Bronchial epithelial cell (primary cell): ENCODE measurements around the gene TICAM2. TPM values are rescaled to one million over a fixed set of nuclear protein-coding genes. Genes with fewer than 3 reads are reported as not detected.
A peak's percentile ranks its signal among the peaks of the same experiment; 100 is the strongest.

Experiments
- DNase-seq: peaks from one replicate; pipeline ENCODE4 v3.0.0-alpha.2; 2010; ENCODE audit warnings: low read depth
- FAIRE-seq: peaks from 2 replicates; lab custom pipeline; 2011; peaks lifted over from hg19 to GRCh38; lab: Jason Lieb, UNC
- H3K27me3 ChIP-seq: 2 replicates; pipeline ENCODE4 v1.5.1; 2011; ENCODE audit warnings: low read length; ENCODE audit not compliant: control insufficient read depth, insufficient read depth
- H3K36me3 ChIP-seq: 2 replicates; pipeline ENCODE4 v1.5.1; 2011; ENCODE audit warnings: low read length; ENCODE audit not compliant: control insufficient read depth, insufficient read depth
- H3K4me3 ChIP-seq: 2 replicates; pipeline ENCODE4 v1.5.1; 2011; ENCODE audit warnings: mild to moderate bottlenecking, low read depth, low read length, control low read depth
- CTCF ChIP-seq: IDR thresholded peaks from 2 replicates; pipeline ENCODE4 v1.5.1; 2011; ENCODE audit warnings: mild to moderate bottlenecking, moderate library complexity, low read length, control low read depth, inconsistent platforms; ENCODE audit not compliant: insufficient read depth, severe bottlenecking
- total RNA-seq: library from RNA; depleted of rRNA; stranded (reverse); fragments of >200 nt; gene quantifications from 2 replicates; pipeline ENCODE4 v1.2.1, GENCODE V29; 2014

Gene TICAM2
- total RNA-seq, 1 donor from 2014 or later, result 0.26 TPM

GRCh38 chr5:115640274-115640673 is 38.0 kb upstream of the TICAM2 start:
- no peak for FAIRE-seq
- no peak for DNase-seq

GRCh38 chr5:115639377-115639776 is 37.1 kb upstream of the TICAM2 start:
- H3K27me3 ChIP-seq, result no peaks in the 10 kb centered on the region
- DNase-seq (no peak), FAIRE-seq (no peak)
- H3K36me3 ChIP-seq, result no peaks in the 10 kb centered on the region
- no peak for TF ChIP-seq CTCF
- H3K4me3 ChIP-seq, result no peak overlapping the region

More at GRCh38 chr5:115640274-115640673, 38.0 kb upstream of the TICAM2 start:
- peaks cover 4% of the 10 kb centered on the region for H3K27me3 ChIP-seq
- H3K36me3 ChIP-seq, result no peaks in the 10 kb centered on the region
- no peak for TF ChIP-seq CTCF
- no peak overlapping the region for H3K4me3 ChIP-seq

GRCh38 chr5:115637507-115637906 is 35.2 kb upstream of the TICAM2 start:
- Histone ChIP-seq H3K36me3 (no peaks in the 10 kb centered on the region), H3K4me3 (no peak overlapping the region), H3K27me3 (no peaks in the 10 kb centered on the region)
- DNase-seq (no peak), FAIRE-seq (no peak)
- no peak for TF ChIP-seq CTCF

GRCh38 chr5:115636008-115636407 is 33.7 kb upstream of the TICAM2 start:
- no peaks in the 10 kb centered on the region for H3K27me3 ChIP-seq
- FAIRE-seq (no peak), DNase-seq (no peak)
- no peaks in the 10 kb centered on the region for H3K36me3 ChIP-seq
- H3K4me3 ChIP-seq, result no peak overlapping the region
- no peak for TF ChIP-seq CTCF

GRCh38 chr5:115634343-115635132 is 32.3 kb upstream of the TICAM2 start:
- peak; percentile 80 for TF ChIP-seq CTCF
- DNase-seq (peak; percentile 64), FAIRE-seq (no peak)
- Histone ChIP-seq H3K27me3 (no peaks in the 10 kb centered on the region), H3K4me3 (no peak overlapping the region), H3K36me3 (no peaks in the 10 kb centered on the region)
